ENCODE measurements around the gene HIVEP1.

The HIVEP1 gene

DNA sequence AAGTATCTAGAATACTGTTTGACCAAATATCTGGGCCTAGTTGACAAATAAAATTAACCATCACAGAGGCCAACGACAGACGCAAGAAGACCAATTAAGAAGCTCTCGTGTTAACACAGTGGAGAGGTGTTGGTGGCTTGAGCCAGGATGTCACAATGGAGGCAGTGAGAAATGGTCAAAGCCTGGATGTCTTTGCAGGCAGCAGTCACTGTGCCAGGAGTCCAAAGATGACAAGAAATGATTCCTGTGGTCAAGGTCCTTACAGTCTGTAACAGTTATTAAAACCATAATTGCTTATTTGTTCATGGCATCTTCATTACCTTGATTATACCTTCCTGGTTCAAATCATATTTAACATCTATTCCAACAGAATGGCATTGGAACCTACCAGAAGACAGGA lies 186.7 kb downstream of the HIVEP1 start:
- no peak for TF ChIP-seq CTCF (IDR thresholded peaks at IDR 0.05; ENCODE audit: low read depth, low read length)
- no peak for DNase-seq
- no peaks in the 10 kb centered on the region for H3K4me1 ChIP-seq
- H3K4me3 ChIP-seq (ENCODE audit: low read depth, low read length), result no peak overlapping the region
- no peaks in the 10 kb centered on the region for H3K27me3 ChIP-seq
- no peaks in the 10 kb centered on the region for H3K9me3 ChIP-seq
- no peaks in the 10 kb centered on the region for H3K36me3 ChIP-seq

DNA sequence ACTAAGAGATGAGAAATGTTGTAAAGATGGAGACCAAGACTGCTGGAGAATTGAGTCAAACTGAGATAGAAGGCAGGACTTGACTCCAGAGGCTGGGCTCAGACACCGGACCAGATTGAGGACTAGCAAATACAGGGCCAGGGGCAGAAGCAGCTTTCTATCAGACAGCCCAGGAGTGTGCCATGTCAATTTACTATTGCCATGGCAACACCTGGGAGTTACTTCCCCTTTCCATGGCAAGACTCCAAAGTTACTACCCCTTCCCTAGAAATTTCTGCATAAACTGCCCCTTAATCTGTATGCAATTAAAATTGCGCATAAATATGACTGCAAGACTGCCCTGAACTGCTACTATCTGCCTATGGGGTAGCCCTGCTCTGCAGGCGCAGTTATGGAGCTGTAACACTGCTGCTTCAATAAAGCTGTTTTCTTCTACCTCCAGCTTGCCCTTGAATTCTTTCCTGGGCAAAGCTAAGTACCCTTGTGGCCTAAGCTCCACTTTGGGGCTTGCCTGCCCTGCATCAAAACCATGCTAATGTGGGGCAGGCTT lies 188.0 kb downstream of the HIVEP1 start:
- no peak for TF ChIP-seq CTCF (IDR thresholded peaks at IDR 0.05; ENCODE audit: low read depth, low read length)

GRCh38 chr6:12200761-12201160 lies 188.6 kb downstream of the HIVEP1 start:
- no peaks in the 10 kb centered on the region for H3K4me1 ChIP-seq
- no peak for DNase-seq
- H3K27me3 ChIP-seq, result no peaks in the 10 kb centered on the region
- no peak for TF ChIP-seq CTCF (IDR thresholded peaks at IDR 0.05; ENCODE audit: low read depth, low read length)
- H3K9me3 ChIP-seq, result no peaks in the 10 kb centered on the region
- H3K36me3 ChIP-seq, result no peaks in the 10 kb centered on the region
- no peak overlapping the region for H3K4me3 ChIP-seq (ENCODE audit: low read depth, low read length)

More for the DNA sequence above, 188.0 kb downstream of the HIVEP1 start:
- no peaks in the 10 kb centered on the region for H3K36me3 ChIP-seq
- DNase-seq, result no peak
- no peaks in the 10 kb centered on the region for H3K4me1 ChIP-seq
- no peaks in the 10 kb centered on the region for H3K9me3 ChIP-seq
- H3K27me3 ChIP-seq, result no peaks in the 10 kb centered on the region
- no peak overlapping the region for H3K4me3 ChIP-seq (ENCODE audit: low read depth, low read length)

GRCh38 chr6:12203001-12203400 lies 190.9 kb downstream of the HIVEP1 start:
- no peak for DNase-seq
- H3K27me3 ChIP-seq, result no peaks in the 10 kb centered on the region
- H3K9me3 ChIP-seq, result no peaks in the 10 kb centered on the region
- H3K4me1 ChIP-seq, result no peaks in the 10 kb centered on the region
- no peaks in the 10 kb centered on the region for H3K36me3 ChIP-seq
- H3K4me3 ChIP-seq (ENCODE audit: low read depth, low read length), result no peak overlapping the region
- TF ChIP-seq CTCF (IDR thresholded peaks at IDR 0.05; ENCODE audit: low read depth, low read length), result no peak

DNA sequence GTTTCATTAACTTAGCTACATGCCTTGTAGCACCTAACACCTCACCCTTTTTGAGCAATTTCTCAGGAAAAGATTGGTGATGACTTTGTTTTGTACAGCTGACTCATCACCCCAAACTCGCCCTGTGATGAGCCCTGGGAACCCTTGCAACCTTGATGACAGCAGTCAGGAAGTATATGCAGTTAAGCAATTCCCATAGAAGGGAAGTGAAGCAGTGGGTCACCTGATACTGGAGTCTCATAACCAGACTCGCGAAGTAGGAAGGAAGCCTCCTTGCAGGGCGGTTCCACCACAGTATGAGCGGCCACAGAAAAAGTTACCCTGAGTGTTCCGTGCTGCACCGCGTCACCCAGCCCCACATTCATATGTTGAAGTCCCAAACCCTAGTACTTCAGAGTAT lies 196.1 kb downstream of the HIVEP1 start:
- Histone ChIP-seq H3K4me1 (no peaks in the 10 kb centered on the region), H3K36me3 (no peaks in the 10 kb centered on the region), H3K9me3 (no peaks in the 10 kb centered on the region), H3K27me3 (no peaks in the 10 kb centered on the region), H3K4me3 (ENCODE audit: low read depth, low read length) (no peak overlapping the region)
- no peak for TF ChIP-seq CTCF (IDR thresholded peaks at IDR 0.05; ENCODE audit: low read depth, low read length)
- DNase-seq, result no peak

- Histone ChIP-seq H3K4me1 (no peaks in the 10 kb centered on the region), H3K9me3 (no peaks in the 10 kb centered on the region), H3K4me3 (ENCODE audit: low read depth, low read length) (no peak overlapping the region), H3K36me3 (no peaks in the 10 kb centered on the region), H3K27me3 (no peaks in the 10 kb centered on the region)
- DNase-seq, result no peak
- no peak for TF ChIP-seq CTCF (IDR thresholded peaks at IDR 0.05; ENCODE audit: low read depth, low read length)
These were observed 196.6 kb downstream of the HIVEP1 start for GRCh38 chr6:12208673-12209072.

Data from BE2C (cell line).